ENCODE measurements around the gene SOX5.
"Not testable (repeated sequence)": the region's sequence is repeated elsewhere in the genome, so short reads cannot be mapped to it uniquely, and the experiment has no call there.

The SOX5 gene

GRCh38 chr12:23909551-23909950, 39.9 kb downstream of the SOX5 start:
- DNase-seq (ENCODE audit: low spot score): no peak

DNA sequence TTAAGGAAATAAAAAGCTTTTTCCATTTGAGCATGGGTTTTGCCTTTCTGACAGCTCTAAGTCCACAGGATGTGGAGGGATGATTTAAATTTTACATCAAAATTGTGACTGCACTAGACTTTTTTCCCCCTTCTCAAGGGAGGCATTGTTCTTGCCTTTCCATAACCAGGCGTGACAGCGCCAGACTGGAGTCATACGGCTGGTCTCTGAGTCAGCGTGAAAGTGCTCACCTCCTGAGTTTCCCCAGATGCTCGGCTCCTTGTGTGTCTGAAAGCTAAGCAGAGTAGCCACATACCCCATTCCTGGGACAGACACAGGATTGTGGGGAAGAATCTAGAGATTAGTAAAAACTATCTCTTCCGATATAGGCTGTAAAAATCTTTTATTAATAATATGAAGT, 43.1 kb downstream of the SOX5 start:
- DNase-seq (ENCODE audit: low spot score): no peak

- DNase-seq (ENCODE audit: low spot score): no peak
Observed at GRCh38 chr12:23899434-23899833, 50.0 kb downstream of the SOX5 start.

- no peak for DNase-seq (ENCODE audit: low spot score)
Observed at GRCh38 chr12:23898121-23898520, 51.3 kb downstream of the SOX5 start.

- DNase-seq (ENCODE audit: low spot score): peak; percentile 1
Observed at GRCh38 chr12:23895792-23896218, 53.7 kb downstream of the SOX5 start.

GRCh38 chr12:23893611-23894010, 55.9 kb downstream of the SOX5 start:
- DNase-seq (ENCODE audit: low spot score): no peak

DNA sequence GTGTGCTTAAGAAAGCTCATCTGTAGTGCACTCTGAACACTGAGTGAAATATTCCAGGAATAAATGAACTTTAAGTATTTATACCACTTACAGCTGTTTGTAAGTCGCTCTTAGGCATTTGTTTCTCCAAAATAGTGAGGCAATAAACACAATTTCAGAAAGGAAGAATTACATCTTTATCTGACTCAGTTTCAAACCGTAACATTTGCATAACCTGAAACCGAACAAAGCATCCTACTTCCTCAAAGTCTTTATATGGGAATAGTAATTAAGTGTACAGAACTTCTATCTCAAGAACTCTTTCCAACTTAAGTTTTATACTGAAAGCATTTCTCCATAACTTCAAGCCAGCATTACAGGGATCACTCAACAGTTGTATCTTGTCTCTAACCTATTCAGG, 58.4 kb downstream of the SOX5 start:
- DNase-seq (ENCODE audit: low spot score): no peak

DNA sequence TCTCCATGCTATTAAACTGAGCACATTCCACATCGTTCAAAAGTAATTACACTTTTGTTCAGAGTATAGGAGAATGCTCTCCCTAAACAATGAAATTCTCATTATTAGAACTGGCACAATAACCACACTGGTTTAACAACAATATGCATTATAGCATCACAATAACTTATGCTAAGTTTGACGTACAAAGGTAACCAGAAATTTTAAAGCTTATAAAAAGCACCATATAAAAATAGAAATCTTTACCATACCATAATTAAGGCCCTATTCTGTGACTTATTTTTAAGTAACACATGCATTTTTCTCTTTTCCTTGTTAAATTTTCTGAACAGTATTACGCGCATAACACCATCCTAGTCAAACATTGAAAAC, 60.4 kb downstream of the SOX5 start:
- DNase-seq (ENCODE audit: low spot score): no peak

GRCh38 chr12:23888396-23889068, 60.9 kb downstream of the SOX5 start:
- DNase-seq (ENCODE audit: low spot score): no peak

- DNase-seq (ENCODE audit: low spot score): no peak
Observed at GRCh38 chr12:23887055-23887835, 62.2 kb downstream of the SOX5 start.

DNA sequence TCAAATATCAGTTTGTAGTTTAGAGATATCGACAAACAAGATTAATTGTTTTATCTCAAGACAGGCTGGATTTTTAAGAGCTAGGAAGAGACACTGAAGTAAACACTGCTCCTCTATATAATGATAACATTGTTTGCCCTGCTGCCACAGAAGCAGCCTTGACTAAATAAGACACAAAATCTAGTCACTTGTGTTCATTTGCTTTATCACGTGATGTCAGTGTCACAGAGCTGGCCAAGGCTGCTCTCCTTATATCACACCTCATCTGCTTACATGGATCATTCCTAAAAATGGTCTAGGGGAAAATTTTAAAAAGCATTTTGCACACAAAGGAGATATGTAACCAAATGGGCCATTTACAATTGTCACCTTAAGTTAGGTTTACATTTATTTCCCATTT, 64.1 kb downstream of the SOX5 start:
- DNase-seq (ENCODE audit: low spot score): no peak

- DNase-seq (ENCODE audit: low spot score): no peak
Observed at GRCh38 chr12:23884909-23885308, 64.6 kb downstream of the SOX5 start.

- no peak for DNase-seq (ENCODE audit: low spot score)
Observed at GRCh38 chr12:23880988-23881387, 68.5 kb downstream of the SOX5 start.

DNA sequence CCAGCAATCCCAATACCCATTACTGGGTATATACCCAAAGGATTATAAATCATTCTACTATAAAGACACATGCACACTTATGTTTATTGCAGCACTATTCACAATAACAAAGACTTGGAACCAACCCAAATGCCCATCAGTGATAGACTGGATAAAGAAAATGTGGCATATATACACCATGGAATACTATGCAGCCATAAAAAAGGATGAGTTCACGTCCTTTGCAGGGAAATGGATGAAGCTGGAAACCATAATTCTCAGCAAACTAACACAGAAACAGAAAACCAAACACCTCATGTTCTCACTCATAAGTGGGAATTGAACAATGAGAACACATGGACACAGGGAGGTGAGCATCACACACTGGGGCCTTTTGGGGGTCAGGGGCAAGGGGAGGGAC, 72.9 kb downstream of the SOX5 start:
- not testable (repeated sequence) for DNase-seq (ENCODE audit: low spot score)

- no peak for DNase-seq (ENCODE audit: low spot score)
Observed at GRCh38 chr12:23867794-23868193, 81.7 kb downstream of the SOX5 start.

DNA sequence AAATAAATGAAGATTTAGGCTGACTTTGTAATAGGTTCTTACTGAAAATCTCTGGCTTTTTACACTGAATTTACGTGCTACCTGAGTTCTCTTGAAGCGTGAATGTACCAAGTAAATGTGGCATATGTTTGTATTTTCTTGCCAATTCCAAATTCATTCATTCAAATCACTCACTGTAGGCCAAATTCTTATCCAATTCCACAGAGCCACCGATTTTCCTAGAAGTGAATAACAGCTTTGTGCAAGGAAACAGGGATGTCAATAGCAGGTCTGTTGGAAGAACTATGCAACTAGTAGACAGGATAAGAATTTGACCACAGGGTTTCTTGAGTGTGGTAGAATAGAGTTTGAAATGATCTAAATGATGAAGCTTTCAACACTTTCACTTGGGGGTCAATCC, 86.8 kb downstream of the SOX5 start:
- DNase-seq (ENCODE audit: low spot score): no peak

DNA sequence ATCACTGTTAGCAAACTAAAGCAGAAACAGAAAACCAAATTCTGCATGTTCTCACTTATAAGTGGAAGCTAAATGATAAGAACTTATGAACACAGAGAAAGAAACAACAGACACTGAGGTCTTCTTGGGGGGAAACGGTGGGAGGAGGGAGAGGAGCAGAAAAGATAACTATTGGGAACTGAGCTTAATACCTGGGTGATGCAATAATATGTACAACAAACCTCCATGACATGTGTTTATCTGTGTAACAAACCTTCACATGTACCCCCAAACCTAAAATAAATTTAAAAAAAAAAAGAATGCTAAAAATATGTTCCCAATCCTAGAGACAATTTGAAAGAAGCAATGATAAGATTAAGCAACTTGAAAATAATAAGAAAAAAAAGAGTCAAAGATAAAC, 89.5 kb downstream of the SOX5 start:
- no peak for DNase-seq (ENCODE audit: low spot score)

DNA sequence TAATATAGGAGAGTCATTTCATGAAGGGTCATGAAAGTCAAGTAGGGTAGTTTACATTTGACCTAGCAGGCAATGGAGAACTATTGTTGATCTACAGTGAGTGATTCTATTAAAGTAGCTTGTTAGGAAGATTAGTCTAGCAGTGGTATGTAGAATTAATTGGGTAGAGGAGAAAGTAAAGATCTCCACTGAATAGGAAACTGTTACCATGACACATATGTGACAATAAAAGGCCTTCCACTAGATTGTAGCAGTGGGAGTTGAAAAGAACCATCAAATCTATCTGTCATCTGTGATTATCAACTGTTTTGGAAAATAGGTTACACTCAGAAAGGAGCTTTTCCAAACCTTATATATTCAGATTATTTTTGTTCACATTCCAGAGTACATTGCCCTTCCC, 92.3 kb downstream of the SOX5 start:
- DNase-seq (ENCODE audit: low spot score): no peak

- DNase-seq (ENCODE audit: low spot score): no peak
Observed at GRCh38 chr12:23855813-23856212, 93.7 kb downstream of the SOX5 start.

- no peak for DNase-seq (ENCODE audit: low spot score)
Observed at GRCh38 chr12:23854598-23854997, 94.9 kb downstream of the SOX5 start.

DNA sequence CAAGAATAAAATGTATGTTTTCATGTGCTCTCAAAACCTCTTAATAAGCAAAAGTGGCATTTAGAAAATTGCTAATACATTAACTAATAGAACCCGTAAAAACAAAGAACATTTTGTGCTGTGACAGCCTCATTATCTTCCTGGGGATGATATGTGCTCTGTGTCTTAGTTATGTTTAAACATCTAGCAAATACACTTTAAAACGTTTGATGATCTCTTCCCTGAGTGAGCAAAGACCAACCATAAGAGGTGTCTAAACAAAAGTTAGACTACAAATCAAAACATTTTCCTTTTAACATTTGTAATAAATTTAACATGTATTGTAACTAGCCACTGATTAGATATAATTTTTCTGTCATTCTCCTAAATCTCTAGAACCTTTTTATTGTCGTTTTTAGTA, 95.8 kb downstream of the SOX5 start:
- no peak for DNase-seq (ENCODE audit: low spot score)

- no peak for DNase-seq (ENCODE audit: low spot score)
Observed at GRCh38 chr12:23851602-23852001, 97.9 kb downstream of the SOX5 start.

GRCh38 chr12:23847857-23848256, 101.6 kb downstream of the SOX5 start:
- no peak for DNase-seq (ENCODE audit: low spot score)

DNA sequence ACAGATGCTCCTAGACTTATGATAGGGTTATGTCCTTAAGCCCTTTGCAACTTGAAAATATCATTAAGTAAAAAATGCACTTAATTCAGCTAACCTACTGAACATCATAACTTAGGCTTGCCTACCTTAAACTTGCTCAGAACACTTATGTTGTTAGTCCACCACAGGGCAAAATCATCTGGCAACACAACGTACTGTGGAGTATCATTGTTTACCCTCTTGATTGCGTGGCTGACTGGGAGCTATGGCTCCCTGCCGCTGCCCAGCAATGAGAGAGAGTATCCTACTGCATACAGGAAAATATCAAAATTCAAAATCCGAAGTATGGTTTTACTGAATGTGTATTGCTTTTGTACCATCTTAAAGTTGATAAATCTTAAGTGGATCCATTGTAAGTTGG, 105.5 kb downstream of the SOX5 start:
- DNase-seq (ENCODE audit: low spot score): no peak

All from cerebellar cortex (tissue), 1 donor.